Renal pelvis (tissue), 4 donors: ENCODE results near the gene MED13L. TPM values are rescaled to one million over a fixed set of nuclear protein-coding genes. Genes with fewer than 3 reads are reported as not detected.
A peak's percentile ranks its signal among the peaks of the same experiment; 100 is the strongest.
"Not testable (repeated sequence)": the region's sequence is repeated elsewhere in the genome, so short reads cannot be mapped to it uniquely, and the experiment has no call there.

ENCODE experiments used
- DNase-seq: peaks from one replicate; pipeline ENCODE4 v3.0.0-alpha.2; 2013
- polyA plus RNA-seq, 3 donors: library from polyadenylated mRNA; unstranded; fragments of 120-200 nt; gene quantifications; one replicate each; pipeline ENCODE4 v1.2.1, GENCODE V29; 2013; ENCODE audit not compliant: insufficient read length in 3 of 3

The MED13L gene
- polyA plus RNA-seq, 3 donors: 65.7 to 81.3 (median 80.4) TPM

DNA sequence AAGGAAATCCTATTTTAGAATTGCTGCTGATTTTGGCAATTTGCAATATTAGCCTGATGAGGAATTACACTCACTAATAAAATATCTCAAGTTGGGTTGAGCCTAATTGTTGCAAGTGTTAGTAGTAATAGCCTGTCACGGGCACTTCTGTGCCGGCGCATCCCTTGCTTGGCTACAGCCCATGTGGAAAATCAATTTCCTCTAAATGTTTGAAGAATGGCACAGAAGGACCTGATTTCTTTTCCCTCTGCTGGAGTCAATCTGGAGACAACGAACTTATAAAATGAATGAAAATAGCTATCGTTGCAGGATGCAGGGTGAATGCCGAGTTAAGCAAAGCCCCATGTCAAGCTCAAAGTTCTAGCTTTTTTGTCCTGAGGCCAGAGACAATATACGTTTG is 31.2 kb upstream of the MED13L start:
- DNase-seq: no peak

DNA sequence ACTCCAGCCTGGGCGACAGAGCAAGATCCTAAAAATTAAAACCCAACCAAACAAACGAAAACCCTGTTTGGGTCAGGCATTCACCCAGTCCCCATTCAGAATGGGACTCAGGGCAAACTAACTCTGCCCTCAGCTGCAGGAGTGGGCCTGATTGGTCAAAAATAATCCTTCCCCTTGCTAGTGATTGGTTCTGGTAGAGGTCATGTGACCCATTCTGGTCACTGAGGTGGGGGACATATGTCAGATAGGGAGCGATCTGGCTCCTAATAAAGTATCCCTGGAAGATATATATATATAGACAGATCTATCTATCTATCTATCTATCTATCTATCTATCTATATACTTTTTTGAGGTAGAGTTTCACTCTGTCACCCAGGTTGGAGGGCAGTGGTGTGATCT is 29.5 kb upstream of the MED13L start:
- DNase-seq: no peak

- DNase-seq: no peak
Measured at GRCh38 chr12:116306506-116306905, 29.0 kb upstream of the MED13L start.

DNA sequence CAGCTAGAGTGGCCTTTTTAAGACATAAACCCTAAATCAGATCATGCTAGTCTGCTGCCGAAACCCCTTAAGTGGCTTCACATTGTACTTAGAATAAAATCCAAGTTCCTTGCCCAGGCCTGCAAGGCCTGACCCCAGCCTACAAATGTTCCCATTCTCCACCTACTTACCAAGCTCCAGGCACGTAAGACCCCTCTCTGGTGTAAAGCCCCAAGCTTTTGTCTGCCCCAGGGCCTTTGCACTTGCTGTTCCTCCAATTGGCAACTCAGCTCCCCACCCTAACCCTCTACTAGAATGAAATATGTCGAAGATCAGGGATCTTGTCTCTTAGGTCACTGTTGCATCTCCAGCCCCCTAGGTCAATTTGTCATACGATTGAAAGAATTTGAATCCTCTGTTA is 27.1 kb upstream of the MED13L start:
- no peak for DNase-seq

DNA sequence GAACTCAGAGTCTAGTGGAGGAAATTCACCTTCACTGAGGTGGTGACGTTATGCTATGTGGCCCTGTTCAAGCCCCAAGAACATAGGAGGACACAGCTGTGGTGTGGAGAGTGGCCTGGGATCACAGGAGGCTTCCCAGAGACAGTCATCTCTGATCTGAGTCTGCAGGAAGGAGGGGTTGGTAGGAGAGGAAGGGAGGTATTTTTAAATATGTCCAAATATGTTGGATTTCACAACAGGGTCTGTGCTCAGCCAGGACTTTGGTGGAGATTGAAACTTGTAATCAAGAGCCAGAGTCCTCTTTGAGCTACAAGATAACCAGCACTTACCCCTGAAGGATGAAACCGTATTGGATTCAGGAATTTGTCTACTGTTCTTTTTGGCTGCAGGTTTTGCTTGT is 26.4 kb upstream of the MED13L start:
- no peak for DNase-seq

GRCh38 chr12:116303066-116303465 is 25.6 kb upstream of the MED13L start:
- no peak for DNase-seq

DNA sequence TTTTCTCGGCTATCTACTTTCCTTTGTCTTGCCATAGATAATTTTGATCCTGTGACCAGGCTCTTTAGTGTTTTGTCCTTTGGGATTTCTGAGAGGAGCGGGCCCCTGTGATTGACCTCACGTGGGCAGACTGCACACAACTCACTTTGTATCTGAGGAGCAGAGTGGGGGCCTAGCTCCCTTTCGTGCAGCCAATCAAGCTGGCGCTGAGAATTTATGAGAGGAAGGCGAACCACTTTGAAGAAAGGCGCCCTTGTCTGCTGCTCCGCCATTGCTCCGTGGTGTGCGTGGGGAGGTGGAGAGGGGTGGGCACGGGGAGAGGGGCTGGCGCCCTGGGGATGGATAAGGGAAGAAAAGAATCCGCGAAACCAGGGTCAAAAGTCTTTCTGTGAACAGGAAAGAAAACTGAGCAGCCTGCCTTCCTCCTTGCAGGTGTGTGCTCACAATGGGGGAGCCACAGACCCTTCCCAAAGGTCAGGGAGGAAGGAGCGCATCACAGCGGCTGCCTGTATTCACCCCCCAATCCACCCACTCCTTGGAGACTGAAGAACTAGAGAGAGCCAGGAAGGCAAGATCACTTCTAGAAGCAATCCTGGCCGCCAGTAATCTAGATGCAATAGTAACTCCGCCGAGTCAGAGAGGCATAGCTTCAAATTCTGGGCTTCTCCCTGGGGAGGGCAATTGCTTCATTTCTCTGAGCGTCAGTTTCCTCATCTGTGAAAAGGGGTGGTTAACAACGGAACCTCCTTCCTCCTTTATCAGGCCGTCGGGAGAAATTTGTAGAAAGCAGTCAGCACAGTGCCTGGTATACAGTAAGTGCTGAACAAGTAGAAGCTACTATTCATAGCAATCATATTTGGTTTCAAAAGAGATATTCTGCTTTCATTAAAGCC is 24.9 kb upstream of the MED13L start:
- no peak for DNase-seq

DNA sequence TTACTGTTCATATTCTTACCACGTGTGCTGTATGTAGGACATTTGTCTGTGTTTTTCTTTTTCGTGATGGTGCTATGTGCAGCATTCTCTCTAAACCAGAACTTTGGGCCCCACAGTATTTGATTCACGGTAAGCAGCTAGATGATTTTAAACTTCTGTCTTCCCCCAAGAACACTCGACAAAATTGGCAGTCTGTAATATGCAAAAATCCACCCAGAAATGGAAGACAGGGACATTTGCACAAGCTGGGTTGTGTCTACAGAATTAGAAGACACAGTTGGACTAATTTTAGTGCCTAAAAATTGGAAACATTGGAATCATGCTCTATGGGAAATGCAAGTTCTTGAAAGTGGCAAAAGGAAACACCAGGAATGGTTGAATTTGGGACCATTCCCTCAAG is 24.1 kb upstream of the MED13L start:
- DNase-seq: no peak

GRCh38 chr12:116299665-116300328 is 22.3 kb upstream of the MED13L start:
- DNase-seq: no peak

DNA sequence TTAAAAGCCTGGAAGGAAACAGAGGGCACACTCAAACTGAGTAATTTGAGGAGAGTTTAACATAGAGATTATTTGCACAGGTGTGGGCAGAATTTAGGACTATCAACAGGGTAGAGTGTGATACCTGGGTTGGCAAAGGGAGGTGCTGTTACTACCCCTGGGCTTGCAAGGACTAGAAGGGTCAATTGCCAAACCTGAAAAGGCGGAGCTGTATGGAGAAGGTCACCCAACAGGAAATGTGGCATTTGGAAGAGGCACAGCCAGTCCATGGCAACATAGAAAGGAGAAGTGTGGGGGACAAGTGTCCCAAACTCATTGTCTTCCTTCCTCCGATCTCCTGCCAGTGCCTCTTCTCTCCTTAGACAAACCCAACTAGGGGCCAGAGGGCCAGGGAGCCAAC is 21.6 kb upstream of the MED13L start:
- DNase-seq: no peak

GRCh38 chr12:116298578-116298977 is 21.1 kb upstream of the MED13L start:
- DNase-seq: no peak

GRCh38 chr12:116297224-116297834 is 19.8 kb upstream of the MED13L start:
- DNase-seq: no peak

GRCh38 chr12:116295327-116296263 is 18.1 kb upstream of the MED13L start:
- DNase-seq: no peak

DNA sequence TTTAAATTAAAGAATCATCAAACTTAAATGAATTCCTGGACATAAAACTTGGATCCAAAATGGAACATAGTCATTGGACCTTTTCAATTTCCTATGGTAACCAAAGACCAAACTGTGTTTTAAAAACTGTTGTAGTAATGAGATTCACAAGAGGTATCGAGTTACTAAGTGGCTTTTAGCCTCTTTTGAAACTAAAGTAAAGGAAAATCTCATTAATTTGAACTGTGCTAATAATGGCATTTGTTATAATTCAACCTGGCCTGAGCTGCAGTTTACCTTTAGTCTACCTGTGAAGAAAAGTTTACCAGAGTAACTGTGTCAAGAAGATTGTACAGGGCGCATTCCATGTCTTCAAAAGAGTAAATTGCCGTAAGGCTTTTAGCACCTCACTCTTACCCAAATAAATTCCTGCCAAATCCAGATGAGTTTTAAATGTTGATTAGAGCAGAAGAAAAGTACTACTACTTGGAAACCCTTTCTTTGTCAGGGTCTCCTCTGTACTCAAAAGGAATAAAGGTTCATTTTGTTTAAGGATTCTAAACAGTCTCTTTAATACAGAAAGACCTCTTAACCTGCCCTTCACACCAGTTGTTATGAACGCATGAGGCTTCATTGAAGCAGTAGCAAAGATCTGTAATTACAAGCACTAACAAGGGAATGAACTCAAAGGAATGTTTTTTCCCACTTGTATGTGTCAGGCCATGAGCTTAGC is 17.1 kb upstream of the MED13L start:
- peak; percentile 41 for DNase-seq

DNA sequence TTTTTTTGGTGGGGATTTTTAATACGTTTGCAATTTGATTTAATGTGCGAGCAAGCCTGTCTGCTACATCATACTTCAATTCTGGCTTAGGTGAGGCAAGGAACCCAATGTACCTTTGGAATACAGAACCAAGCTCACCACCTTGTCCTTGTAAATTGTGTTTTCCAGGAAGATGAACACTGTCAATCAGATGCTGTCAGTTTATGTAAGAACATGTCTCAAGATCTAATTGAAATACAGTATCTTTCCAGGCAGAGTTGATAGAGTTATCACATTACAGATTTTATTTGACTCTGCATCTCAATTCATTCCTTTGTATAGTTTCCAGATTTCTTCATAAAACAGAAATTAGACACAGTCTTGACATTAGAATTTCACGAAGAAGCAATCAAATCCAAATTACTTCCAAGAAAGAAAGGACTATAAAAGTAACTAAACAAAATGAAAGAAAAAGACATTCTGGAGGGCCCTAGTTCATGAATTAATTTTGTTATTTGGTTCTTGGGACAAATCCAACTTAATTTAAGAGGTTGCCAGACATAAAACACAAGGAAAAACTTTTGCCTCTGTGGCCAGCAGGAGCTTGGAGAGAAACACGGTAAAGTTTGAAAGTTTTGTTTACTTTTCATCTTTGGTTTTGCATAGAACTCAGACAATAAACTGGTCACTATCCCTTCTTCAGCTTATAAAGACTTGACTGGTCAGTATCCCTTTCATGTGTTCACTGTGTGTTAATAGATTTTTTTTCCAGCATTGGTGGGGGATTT is 16.4 kb upstream of the MED13L start:
- DNase-seq: no peak

DNA sequence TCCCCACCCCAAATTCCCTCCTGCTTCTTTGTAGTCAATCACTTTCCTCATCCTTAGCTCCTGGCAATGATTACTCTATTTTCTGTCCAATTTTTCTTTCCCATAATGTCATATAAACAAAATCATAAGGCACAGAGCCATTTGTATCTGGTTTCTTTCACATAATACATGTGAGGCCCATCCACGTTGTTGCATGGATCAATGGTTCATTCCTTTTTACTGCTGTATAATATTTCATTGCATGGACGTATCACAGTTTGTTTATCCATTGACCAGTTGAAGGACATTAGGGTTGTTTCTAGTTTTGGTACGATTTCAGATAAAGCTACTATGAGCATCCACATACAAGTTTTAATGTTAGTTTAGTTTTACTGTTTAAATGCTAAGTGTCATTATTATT is 13.7 kb upstream of the MED13L start:
- DNase-seq: no peak

- no peak for DNase-seq
Measured at GRCh38 chr12:116288735-116289134, 11.2 kb upstream of the MED13L start.

DNA sequence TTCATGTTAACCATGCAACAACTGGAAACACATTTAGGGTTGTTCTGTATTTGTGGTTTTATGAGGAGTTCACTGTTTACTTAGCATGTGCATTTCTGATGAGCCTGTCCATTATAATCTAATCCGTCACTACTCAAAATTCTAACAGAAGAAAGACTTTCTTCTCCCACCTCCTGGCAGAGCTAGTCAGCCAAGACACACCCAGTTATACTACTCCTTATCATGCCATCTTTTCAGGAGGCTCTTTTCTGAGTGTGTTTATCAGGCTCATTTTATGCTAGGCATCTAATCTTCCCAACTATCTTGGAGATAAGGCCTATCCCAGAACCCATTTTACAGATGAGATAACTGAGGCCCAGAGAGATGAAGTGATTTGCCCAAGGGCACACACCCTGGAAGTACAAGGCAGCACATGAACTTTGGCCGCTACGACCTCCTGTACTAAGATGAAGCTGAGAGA is 10.4 kb upstream of the MED13L start:
- no peak for DNase-seq

DNA sequence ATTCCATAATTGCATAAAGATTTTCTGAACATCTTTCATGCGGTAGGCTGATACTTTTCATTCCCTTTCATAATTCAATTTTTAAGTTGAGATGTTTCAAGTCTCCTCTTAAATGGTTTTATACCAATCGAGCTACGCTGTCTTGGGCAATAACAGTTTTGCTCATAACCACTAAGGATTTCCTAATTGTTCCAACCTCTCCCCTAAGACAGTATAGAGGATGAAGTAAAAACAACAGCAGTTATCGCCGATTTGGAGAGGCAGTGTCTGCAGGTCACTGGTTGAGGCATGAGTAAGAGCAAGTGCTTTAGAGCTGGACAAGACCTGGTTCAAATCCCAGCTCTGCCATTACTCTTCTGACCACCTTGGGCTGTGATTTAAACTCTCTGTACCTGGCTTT is 6.9 kb upstream of the MED13L start:
- no peak for DNase-seq

DNA sequence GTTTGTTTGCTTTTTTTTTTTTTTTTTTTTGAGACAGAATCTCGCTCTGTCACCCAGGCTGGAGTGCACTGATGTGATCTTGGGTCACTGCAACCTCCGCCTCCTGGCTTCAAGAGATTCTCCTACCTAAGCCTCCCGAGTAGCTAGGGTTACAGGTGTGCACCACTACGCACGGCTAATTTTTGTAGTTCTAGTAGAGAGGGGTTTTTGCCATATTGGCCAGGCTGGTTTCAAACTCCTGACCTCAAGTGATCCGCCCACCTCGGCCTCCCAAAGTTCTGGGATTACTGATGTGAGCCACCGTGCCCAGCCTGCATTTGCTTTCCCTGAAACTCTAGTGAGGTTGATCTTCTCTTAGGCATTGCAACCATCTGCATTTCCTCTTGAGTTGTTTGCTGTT is 6.4 kb upstream of the MED13L start:
- not testable (repeated sequence) for DNase-seq
